ENCODE results near the gene CA12.

GRCh38 chr15:63318344-63318743 is 63.3 kb downstream of the CA12 start:
- TF ChIP-seq REST (IDR thresholded peaks at IDR 0.05; ENCODE audit: borderline replicate concordance) (no peak), REST (CRISPR knock-in tag; IDR thresholded peaks at IDR 0.05; ENCODE audit: low read depth) (no peak), ESRRA (IDR thresholded peaks at IDR 0.05; ENCODE audit: borderline replicate concordance, low read depth) (no peak), CTCF (IDR thresholded peaks at IDR 0.05 in 2 of 3, conservative IDR thresholded peaks at IDR 0.05 in 1 of 3; ENCODE audit: insufficient read depth in 2 of 3, low read depth in 1 of 3, low read length in 3 of 3) (no peak), GTF2F1 (IDR thresholded peaks at IDR 0.05; ENCODE audit: low read depth, low read length) (no peak), FOXK1 (CRISPR knock-in tag; IDR thresholded peaks at IDR 0.05; ENCODE audit: borderline replicate concordance) (no peak), POLR2A (conservative IDR thresholded peaks at IDR 0.05) (no peak), SMARCC2 (IDR thresholded peaks at IDR 0.05; ENCODE audit: low read depth) (no peak), ZNF23 (CRISPR knock-in tag; IDR thresholded peaks at IDR 0.05) (no peak), E2F4 (CRISPR knock-in tag; IDR thresholded peaks at IDR 0.05; ENCODE audit: low read depth) (no peak), USF2 (CRISPR knock-in tag; IDR thresholded peaks at IDR 0.05) (no peak)
